SIG-M5 treated with dmso at 0.1 percent for 504 hours (cell line): ENCODE data around the gene YOD1.
A peak's percentile ranks its signal among the peaks of the same experiment; 100 is the strongest.

Source experiments
- DNase-seq: peaks from one replicate; lab custom pipeline; 2025; ENCODE audit not compliant: unreplicated experiment; lab: John Stamatoyannopoulos, UW

The YOD1 gene

DNA sequence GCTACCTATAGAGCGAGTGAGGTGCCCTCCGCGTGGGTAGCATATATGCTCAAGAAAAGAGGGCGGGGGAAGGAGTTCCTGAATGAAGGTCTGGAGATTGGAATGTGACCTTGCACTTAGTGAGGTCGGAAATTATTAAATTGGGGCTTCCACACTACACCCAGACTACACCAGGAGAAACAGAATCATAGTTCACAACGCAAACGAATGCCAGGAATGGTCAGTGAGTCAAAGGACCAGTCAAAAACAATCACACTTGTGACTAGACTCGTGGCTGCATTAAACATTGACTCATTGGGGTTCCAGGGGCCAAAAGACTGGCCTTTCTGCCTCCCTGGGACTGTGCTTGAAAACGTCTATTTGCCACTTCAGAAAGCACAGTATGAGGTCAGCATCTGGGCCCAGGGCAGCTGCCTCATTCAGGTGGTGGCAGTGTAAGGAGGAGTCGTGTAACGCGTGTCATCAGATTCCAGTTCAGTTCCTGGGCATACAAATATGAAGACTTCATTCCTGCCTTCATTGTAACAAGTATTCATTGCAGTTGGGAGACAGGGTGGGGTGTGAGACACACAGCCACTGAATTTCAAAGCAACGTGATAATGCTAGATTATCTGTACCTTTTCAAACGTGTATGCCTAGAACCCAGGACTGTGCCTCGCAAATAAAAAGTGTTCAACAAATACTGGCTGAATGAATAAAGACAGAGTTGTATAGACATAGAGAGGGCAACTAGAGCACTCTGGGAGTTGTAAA is at the start of gene YOD1:
Gene YOD1 (minus strand): TSS at position 18 of the 753 bp plus-strand sequence. CDS start 178 bp downstream, outside the sequence.
- DNase-seq, result no peak

DNA sequence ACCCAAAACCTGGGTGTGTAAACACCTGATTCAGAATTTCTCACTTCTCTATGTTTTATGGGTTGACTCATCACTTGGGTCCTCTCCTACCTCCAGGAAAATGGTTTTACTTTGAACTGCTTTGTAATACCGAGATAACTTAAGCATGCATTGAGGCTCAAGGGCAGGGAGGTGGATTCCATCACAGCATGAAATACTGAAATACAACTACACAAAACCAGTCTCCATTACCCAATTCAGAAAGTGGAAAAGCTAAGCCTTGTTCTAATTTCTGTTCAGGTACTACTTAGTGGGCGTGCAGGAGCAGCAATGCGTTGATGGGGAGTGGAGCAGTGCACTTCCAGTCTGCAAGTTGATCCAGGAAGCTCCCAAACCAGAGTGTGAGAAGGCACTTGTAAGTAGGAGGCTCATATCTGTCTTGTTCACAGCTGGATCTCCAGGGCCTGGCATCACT is 46.9 kb upstream of the YOD1 start:
- DNase-seq, result no peak

DNA sequence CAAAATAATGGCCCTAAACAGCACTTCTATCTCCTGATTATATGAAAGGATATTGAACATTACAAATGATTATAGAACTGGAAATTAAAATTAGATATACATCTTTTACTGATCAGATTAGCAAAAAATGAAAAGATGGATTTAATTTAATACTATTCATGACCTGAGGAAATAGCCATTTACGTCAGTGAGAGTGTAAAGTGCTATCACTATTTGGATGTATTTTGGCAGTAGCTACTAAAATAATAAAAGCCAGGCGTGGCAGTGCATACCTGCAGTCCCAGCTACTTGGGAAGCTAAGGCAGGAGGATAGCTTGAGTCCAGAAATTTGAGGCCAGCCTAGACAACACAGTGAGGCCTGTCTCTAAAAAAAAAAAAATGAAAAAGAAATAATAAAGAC is 42.9 kb upstream of the YOD1 start:
- no peak for DNase-seq

DNA sequence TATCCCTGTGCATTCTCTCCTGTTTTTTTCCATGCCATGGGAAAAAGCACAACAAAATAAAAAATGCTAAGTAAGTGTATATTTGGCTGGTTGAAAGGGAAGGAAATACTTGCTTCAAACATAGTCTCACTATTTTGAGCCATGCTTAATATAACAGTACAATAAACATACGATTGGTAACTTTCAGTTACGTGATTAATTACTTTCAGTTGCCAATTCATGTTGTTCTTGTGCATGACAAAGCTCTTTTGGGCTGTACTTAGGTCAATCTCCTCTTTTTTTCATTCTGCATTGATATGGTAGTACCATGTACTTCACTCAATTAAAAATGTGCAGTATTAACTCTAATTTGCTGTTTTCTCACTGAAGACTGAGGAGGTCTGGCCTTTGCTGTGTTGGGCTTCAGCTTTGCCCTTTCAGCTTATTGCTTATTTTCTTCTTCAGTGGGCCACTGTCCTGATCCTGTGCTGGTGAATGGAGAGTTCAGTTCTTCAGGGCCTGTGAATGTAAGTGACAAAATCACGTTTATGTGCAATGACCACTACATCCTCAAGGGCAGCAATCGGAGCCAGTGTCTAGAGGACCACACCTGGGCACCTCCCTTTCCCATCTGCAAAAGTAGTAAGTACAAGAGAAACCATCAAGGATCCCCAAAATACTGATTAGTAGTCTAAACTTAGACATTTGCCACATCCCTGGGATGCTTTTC is 40.3 kb upstream of the YOD1 start:
- no peak for DNase-seq

DNA sequence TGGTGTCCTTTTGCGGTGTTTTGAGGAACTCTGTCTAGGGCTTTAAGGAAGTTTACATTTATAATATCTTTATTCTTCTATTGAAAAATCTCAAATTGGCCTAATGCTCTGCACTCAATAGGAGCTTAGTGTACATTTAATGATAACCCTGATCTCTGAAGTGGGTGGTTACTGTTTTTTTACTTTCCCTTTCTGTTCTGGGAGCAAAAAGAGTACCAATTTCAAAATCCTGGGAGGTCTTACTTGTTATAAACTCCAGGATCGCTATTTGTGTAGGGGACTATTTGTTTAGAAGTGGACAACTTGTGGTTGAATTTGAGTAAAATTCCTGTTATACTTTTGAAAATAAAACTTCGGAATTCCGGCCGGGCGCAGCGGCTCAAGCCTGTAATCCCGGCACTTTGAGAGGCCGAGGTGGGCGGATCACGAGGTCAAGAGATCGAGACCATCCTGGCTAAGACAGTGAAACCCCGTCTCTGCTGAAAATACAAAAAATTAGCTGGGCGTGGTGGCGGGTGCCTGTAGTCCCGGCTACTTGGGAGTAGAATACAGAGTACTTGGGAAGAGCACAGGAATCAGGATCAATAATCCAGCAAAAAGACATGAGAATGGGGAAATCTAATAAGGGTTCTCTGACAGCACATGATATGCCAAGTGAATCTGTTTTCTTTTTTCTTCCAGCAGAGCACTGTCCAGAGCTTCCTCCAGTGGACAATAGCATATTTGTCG is 38.8 kb upstream of the YOD1 start:
- no peak for DNase-seq

DNA sequence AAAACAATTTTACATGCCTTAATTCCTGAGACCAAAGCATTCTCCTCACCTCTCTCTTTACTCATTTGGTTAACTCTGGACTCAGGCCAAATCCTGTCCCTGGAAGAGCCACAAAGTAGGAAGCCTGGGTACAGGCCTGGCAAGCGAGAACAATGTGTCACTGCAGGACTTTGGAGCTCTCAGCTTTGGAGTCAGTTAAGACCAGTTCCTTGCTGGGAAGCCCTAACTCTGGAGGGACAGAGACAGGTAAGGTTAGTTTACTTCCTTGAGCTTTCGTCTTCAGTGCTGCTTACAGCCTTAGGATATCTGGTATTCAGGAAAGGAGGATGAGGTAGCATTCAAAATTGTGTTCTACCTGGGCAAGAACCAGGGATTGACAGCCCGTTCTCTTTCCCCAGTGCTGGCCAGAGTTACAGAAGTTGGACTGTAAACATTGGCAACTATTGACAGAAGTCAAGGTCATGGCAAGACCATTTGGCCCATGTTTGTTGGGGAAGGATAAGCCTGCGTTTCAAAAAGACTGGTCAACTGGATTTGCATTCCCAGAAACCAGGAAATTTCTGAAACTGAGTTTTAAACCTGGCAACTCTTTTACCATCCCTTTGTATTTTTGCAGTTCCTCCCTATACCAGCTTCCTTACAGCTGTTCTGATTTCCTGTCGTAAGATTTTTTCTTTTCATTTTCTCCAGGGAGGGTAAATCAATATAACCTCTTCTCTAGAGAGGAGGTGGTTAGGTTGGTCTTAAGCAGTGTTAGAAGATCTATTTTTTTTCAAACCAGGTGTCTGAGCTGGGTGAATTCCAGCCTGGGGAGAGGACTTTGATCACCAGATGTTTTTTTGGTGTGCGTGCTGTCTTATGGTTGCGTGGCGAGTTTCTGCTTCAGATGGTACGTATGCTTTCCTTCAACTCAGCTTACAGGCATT is 38.0 kb upstream of the YOD1 start, which contains the start of gene C4BPB:
Gene C4BPB (plus strand): TSS at position 160 of the 926 bp plus-strand sequence. CDS start 672 bp downstream, at position 832.
- DNase-seq, result no peak

DNA sequence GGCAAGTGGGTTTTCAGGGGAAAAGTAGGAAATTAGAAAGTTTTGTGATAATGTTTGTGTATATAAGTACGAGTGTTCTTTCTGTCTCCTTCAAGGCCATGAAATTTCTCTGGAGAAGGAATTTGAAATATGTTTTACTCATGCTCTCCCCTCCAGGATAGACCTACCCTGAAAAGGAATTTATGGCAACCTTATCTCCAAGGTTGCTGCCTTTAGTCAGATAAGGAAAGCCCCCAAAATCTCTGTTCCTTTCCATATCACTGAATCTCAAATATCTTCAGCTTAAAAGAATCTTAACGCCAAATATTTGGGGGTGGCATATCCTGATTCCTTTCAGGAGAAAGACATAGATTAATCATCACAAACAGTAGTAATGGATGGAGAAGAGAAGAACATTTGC is 37.2 kb upstream of the YOD1 start:
- no peak for DNase-seq

DNA sequence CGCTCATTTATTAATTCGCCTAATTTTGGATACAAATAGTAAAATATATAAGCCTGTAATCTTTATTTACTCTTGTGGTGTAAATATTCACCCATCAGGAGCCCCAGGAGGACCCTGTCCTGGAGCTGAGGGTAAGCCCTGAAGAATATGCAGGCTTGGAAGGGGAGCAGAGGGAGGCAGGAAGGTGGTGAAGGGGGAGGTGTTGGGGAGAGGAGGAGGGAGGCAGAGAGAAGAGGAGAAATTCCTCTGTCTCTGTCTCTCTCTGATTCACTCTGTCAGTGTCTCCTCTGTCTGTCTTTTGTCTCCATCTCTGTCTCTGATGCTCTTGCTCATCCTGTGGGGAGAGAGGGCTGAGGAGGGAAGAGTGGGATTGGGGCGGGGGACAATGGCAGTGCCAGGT is 34.9 kb upstream of the YOD1 start:
- DNase-seq, result no peak

DNA sequence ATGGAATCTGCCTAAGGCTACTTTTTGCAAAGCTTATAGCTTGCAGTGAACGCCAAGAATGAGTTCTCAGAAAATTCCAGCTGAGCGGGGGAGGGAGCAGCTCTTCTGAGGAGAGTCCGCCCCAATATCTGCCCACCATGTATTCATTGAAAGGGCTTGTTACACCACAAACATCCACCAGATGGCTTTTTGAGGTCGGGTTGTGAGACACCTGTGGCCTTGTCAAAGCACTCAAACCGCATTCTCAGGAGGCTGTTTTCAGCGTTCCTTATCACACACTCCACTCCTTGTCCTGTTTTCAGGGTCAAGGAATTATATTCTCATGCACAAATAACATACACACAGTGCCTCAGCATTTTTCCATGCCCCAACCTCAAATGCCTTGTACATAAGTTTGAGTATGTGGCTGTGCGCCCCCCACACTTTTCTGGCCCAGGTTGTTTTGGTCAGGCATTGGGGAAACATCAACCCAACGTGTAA is 33.7 kb upstream of the YOD1 start:
- peak; percentile 77 for DNase-seq

GRCh38 chr1:207084232-207084631 is 33.2 kb upstream of the YOD1 start:
- no peak for DNase-seq

- DNase-seq, result no peak
These were observed 30.8 kb upstream of the YOD1 start for GRCh38 chr1:207081806-207082205.

DNA sequence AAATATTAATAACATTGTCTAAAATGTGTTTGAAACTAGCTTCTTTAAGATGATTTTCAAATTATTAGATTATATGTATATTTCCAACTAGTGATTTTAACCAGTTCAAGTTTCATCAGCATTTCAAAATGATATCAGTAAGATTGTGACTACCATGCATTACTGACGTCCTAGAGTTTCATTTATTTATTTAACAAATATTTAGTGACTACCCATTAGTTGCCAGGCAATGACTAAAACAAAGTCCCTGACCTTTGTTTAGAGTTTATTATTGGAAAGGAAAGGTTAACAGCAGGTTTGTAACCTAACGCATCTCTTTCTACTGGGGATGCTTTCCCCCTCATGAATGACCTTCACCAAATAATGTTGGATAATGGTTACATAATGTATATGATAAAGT is 30.1 kb upstream of the YOD1 start:
- no peak for DNase-seq

DNA sequence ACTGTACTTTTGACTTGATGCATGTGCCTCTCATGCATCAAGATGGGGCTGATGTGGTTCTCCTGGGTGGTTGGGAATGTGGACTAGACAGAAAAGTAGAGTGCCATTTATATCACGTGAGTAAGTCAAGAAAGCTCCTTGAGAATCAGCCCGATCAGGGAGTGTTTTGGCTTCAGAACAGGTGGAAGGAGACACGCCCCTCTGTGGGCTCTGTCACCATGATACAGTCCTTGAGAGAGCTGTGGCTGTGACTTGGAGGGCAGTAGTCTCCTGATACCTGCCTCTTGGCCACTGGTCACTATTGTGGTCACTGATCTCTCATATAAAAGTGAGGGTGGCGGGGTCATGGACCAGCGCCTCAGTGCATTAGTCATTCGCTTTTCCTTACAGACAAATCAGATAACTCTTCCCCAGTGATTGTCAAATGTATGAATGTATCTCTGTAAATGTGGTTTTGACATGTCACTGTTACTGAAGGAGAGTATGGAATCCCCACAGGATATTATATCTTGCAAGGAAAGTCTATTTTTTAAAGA is 28.8 kb upstream of the YOD1 start:
- no peak for DNase-seq

GRCh38 chr1:207078578-207079132 is 27.6 kb upstream of the YOD1 start:
- no peak for DNase-seq

- DNase-seq, result peak; percentile 91
These were observed 26.7 kb upstream of the YOD1 start for GRCh38 chr1:207077470-207078377.

GRCh38 chr1:207077012-207077411 is 26.0 kb upstream of the YOD1 start:
- no peak for DNase-seq

GRCh38 chr1:207076181-207076955 is 25.4 kb upstream of the YOD1 start:
- no peak for DNase-seq
